Vagina (tissue), 2 donors: ENCODE data around the gene PCDHGA6. TPM values are rescaled to one million over a fixed set of nuclear protein-coding genes. Genes with fewer than 3 reads are reported as not detected.
"Not testable (repeated sequence)": the region's sequence is repeated elsewhere in the genome, so short reads cannot be mapped to it uniquely, and the experiment has no call there.

Source experiments
- DNase-seq, 2 donors: peaks; one replicate each; pipeline ENCODE4 v3.0.0-alpha.2; 2017; ENCODE audit errors: extremely low spot score in 2 of 2
- H3K27ac ChIP-seq: fragments of 200-600 bp; sonication (generic); one replicate; pipeline ENCODE4 v1.5.1; 2019
- H3K27me3 ChIP-seq: fragments of 200-600 bp; sonication (generic); one replicate; pipeline ENCODE4 v1.5.1; 2019
- H3K36me3 ChIP-seq, 2 donors: fragments of 200-600 bp; sonication (generic); one replicate each; pipeline ENCODE4 v1.5.1; 2017 to 2019
- H3K4me1 ChIP-seq: fragments of 200-600 bp; sonication (generic); one replicate; pipeline ENCODE4 v1.5.1; 2019
- H3K4me3 ChIP-seq, 2 donors: fragments of 200-600 bp; sonication (generic); 1 replicate in 1 of 2; 2 replicates in 1 of 2; pipeline ENCODE4 v1.5.1; 2016 to 2019
- H3K9me3 ChIP-seq: fragments of 200-600 bp; sonication (generic); one replicate; pipeline ENCODE4 v1.5.1; 2019
- POLR2A ChIP-seq, 2 donors: fragments of 450-650 bp; IDR thresholded peaks; one replicate each; pipeline ENCODE4 v1.6.1; 2017; ENCODE audit warnings: antibody characterized with exemption in 2 of 2, mild to moderate bottlenecking in 2 of 2, moderate library complexity in 2 of 2
- POLR2AphosphoS5 ChIP-seq, 2 donors: sonication (generic); formaldehyde crosslinking; IDR thresholded peaks; one replicate each; pipeline ENCODE4 v1.9.0; 2017; ENCODE audit warnings: antibody characterized with exemption in 2 of 2, mild to moderate bottlenecking in 2 of 2, low read depth in 1 of 2; ENCODE audit not compliant: insufficient read depth in 1 of 2
- intact Hi-C: fragments of 100-400 bp; cut with DNase I; formaldehyde crosslinking; loops from one replicate; pipeline ENCODE4 v1.15.1; 2023
- total RNA-seq: library from RNA; depleted of rRNA; stranded (reverse); fragments of >200 nt; gene quantifications from one replicate; pipeline ENCODE4 v1.2.3, GENCODE V29; 2016
- TF ChIP-seq, protein P1 (sequence below), 3 experiments: fragments of 450-650 bp in 2 of 3; fragments of 200-600 bp in 1 of 3; sonication (generic) in 1 of 3; IDR thresholded peaks; one replicate each; pipeline ENCODE4 v1.5.1; 2017 to 2019; ENCODE audit warnings: antibody characterized with exemption in 3 of 3, mild to moderate bottlenecking in 2 of 3, moderate library complexity in 2 of 3

PCDHGA6 gene
- total RNA-seq = 6.4 TPM

DNA sequence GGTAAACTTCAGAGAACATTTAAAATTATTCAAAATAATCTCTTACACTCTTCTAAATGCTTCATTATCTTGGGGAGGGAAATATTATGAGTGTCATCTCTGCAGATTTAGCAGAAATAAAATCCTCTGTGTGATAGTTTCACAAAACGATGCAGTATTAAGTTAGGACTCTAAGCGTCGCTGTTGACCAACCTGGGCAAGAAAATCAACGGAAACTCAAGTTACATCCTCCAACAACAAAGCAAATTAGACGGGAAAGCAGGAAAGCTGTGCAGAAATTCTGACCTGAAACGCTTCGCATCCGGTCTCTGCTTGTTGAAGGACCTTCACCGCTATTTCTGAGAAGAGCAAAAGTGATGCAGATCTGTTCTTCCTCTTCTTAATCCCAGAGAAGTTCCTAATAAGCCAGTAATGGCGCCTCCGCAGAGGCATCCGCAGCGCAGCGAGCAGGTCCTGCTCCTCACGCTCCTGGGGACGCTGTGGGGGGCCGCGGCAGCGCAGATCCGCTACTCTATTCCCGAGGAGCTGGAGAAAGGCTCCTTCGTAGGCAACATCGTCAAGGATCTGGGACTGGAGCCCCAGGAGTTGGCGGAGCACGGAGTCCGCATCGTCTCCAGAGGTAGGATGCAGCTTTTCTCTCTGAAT is at the start of gene PCDHGA6:
PCDHGA6 (plus strand) TSS at position 219 of the 645 bp plus-strand sequence; CDS start at position 412, 193 bp downstream.
- Histone ChIP-seq H3K4me3 (peak within 1 kb of the TSS; percentile 1 to 26), H3K36me3 (peaks cover 0 to 15% of the 10 kb centered on the region in 2 donors), H3K9me3 (peaks cover 87% of the 10 kb centered on the region), H3K27me3 (no peaks in the 10 kb centered on the region), H3K4me1 (no peaks in the 10 kb centered on the region), H3K27ac (no peak within 1 kb of the TSS)
- DNase-seq = no peak
- TF ChIP-seq, protein P1, sequence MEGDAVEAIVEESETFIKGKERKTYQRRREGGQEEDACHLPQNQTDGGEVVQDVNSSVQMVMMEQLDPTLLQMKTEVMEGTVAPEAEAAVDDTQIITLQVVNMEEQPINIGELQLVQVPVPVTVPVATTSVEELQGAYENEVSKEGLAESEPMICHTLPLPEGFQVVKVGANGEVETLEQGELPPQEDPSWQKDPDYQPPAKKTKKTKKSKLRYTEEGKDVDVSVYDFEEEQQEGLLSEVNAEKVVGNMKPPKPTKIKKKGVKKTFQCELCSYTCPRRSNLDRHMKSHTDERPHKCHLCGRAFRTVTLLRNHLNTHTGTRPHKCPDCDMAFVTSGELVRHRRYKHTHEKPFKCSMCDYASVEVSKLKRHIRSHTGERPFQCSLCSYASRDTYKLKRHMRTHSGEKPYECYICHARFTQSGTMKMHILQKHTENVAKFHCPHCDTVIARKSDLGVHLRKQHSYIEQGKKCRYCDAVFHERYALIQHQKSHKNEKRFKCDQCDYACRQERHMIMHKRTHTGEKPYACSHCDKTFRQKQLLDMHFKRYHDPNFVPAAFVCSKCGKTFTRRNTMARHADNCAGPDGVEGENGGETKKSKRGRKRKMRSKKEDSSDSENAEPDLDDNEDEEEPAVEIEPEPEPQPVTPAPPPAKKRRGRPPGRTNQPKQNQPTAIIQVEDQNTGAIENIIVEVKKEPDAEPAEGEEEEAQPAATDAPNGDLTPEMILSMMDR (IDR thresholded peaks at IDR 0.05) = peak in 1 of 3 experiments; percentile 8
- TF ChIP-seq POLR2A (IDR thresholded peaks at IDR 0.05) = no peak
- peak in 1 of 2 donors; percentile 15 for TF ChIP-seq POLR2AphosphoS5 (IDR thresholded peaks at IDR 0.05; ENCODE audit: insufficient read depth in 1 of 2, low read depth in 1 of 2)
- intact Hi-C loops = no loop called here

- DNase-seq = no peak
- Histone ChIP-seq H3K36me3 (no peaks in the 10 kb centered on the region), H3K27me3 (no peaks in the 10 kb centered on the region), H3K27ac (no peak overlapping the region), H3K9me3 (peaks cover 15% of the 10 kb centered on the region), H3K4me1 (no peaks in the 10 kb centered on the region), H3K4me3 (peak overlapping the region; percentile 21 to 29)
- intact Hi-C loops = no loop called here
- no peak for TF ChIP-seq POLR2A (IDR thresholded peaks at IDR 0.05)
- no peak for TF ChIP-seq POLR2AphosphoS5 (IDR thresholded peaks at IDR 0.05; ENCODE audit: insufficient read depth in 1 of 2, low read depth in 1 of 2)
- TF ChIP-seq, protein P1 (IDR thresholded peaks at IDR 0.05) = peak in 1 of 3 experiments; percentile 17
Measured at GRCh38 chr5:141326088-141326854, 47.4 kb upstream of the PCDHGA6 start.

DNA sequence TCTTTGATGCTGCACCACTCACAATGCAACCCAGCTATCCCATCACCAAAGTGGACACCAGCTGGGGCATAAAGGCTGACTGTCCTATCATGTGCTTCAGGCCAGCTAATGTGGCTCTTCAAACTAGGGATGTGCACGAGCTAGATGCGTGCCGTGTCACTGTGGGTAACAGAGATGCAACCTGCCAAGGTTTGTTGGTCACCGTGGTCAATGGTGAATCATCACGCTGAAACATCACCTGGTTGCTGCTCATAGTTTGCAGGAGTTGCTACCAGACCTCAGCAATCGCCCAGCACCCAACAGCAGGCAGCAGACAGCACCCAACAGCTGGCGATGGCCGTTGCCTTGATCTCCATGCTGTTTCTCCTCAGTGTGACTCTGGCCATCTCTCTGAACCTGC is 45.5 kb upstream of the PCDHGA6 start:
- intact Hi-C loops = no loop called here
- Histone ChIP-seq H3K9me3 (peaks cover 27% of the 10 kb centered on the region), H3K27me3 (no peaks in the 10 kb centered on the region), H3K36me3 (no peaks in the 10 kb centered on the region), H3K4me3 (no peak overlapping the region), H3K4me1 (no peaks in the 10 kb centered on the region), H3K27ac (no peak overlapping the region)
- no peak for TF ChIP-seq POLR2A (IDR thresholded peaks at IDR 0.05)
- TF ChIP-seq, protein P1 (IDR thresholded peaks at IDR 0.05) = no peak
- TF ChIP-seq POLR2AphosphoS5 (IDR thresholded peaks at IDR 0.05; ENCODE audit: insufficient read depth in 1 of 2, low read depth in 1 of 2) = no peak
- DNase-seq = no peak

GRCh38 chr5:141330299-141331080 is 43.2 kb upstream of the PCDHGA6 start, which contains the start of gene PCDHGA1:
PCDHGA1 (plus strand) TSS chr5:141330514.
- no peak within 1 kb of the TSS for H3K27ac ChIP-seq
- H3K4me3 ChIP-seq = no peak within 1 kb of the TSS
- H3K27me3 ChIP-seq = no peaks in the 10 kb centered on the region
- DNase-seq = no peak
- H3K4me1 ChIP-seq = no peaks in the 10 kb centered on the region
- H3K9me3 ChIP-seq = peaks cover 27% of the 10 kb centered on the region
- intact Hi-C loops = no loop called here
- no peaks in the 10 kb centered on the region for H3K36me3 ChIP-seq
- TF ChIP-seq, protein P1 (IDR thresholded peaks at IDR 0.05) = no peak
- TF ChIP-seq POLR2A (IDR thresholded peaks at IDR 0.05) = no peak
- TF ChIP-seq POLR2AphosphoS5 (IDR thresholded peaks at IDR 0.05; ENCODE audit: insufficient read depth in 1 of 2, low read depth in 1 of 2) = no peak

DNA sequence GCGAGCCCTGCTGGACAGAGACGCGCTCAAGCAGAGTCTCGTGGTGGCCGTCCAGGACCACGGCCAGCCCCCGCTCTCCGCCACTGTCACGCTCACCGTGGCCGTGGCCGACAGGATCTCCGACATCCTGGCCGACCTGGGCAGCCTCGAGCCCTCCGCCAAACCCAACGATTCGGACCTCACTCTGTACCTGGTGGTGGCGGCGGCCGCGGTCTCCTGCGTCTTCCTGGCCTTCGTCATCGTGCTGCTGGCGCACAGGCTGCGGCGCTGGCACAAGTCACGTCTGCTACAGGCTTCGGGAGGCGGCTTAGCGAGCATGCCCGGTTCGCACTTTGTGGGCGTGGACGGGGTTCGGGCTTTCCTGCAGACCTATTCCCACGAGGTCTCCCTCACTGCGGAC is 41.1 kb upstream of the PCDHGA6 start:
- intact Hi-C loops, H3K4me3 ChIP-seq, H3K27ac ChIP-seq, H3K36me3 ChIP-seq, DNase-seq, H3K27me3 ChIP-seq, H3K4me1 ChIP-seq: not testable (repeated sequence)
- peaks cover 27% of the 10 kb centered on the region for H3K9me3 ChIP-seq
